Astrocyte of the spinal cord (primary cell): ENCODE results near the gene CERS1.
A peak's percentile ranks its signal among the peaks of the same experiment; 100 is the strongest.

Experiments used
- DNase-seq: peaks from one replicate; pipeline ENCODE4 v3.0.0; 2011; ENCODE audit warnings: low read depth, low spot score
- H3K4me3 ChIP-seq: 2 replicates; pipeline ENCODE4 v1.5.1; 2011; ENCODE audit warnings: low read depth, mild to moderate bottlenecking, low read length, moderate library complexity
- CTCF ChIP-seq: IDR thresholded peaks from 2 replicates; pipeline ENCODE4 v1.5.1; 2012; ENCODE audit warnings: low read depth, mild to moderate bottlenecking, low read length, inconsistent platforms
- in situ Hi-C: cut with HindIII; loops from 2 replicates; pipeline ENCODE4 v1.10.0; 2017; ENCODE audit warnings: low sequenced_read_pairs

CERS1 gene

GRCh38 chr19:18843960-18844359, 52.0 kb downstream of the CERS1 start:
- peak; percentile 32 for DNase-seq
- H3K4me3 ChIP-seq, result no peak overlapping the region
- in situ Hi-C loops, result no loop called here
- no peak for TF ChIP-seq CTCF

- TF ChIP-seq CTCF, result no peak
- in situ Hi-C loops, result no loop called here
- no peak overlapping the region for H3K4me3 ChIP-seq
- DNase-seq, result no peak
These were observed 53.8 kb downstream of the CERS1 start for GRCh38 chr19:18842166-18842565.

- in situ Hi-C loops, result no loop called here
- TF ChIP-seq CTCF, result no peak
- DNase-seq, result no peak
- H3K4me3 ChIP-seq, result no peak overlapping the region
These were observed 54.6 kb downstream of the CERS1 start for GRCh38 chr19:18841400-18841799.

- in situ Hi-C loops, result no loop called here
- no peak for DNase-seq
- no peak for TF ChIP-seq CTCF
- no peak overlapping the region for H3K4me3 ChIP-seq
These were observed 55.4 kb downstream of the CERS1 start for GRCh38 chr19:18840288-18841267.

- no peak overlapping the region for H3K4me3 ChIP-seq
- in situ Hi-C loops, result no loop called here
- no peak for DNase-seq
- no peak for TF ChIP-seq CTCF
These were observed 56.3 kb downstream of the CERS1 start for GRCh38 chr19:18839465-18840287.

- no peak for TF ChIP-seq CTCF
- in situ Hi-C loops, result no loop called here
- no peak for DNase-seq
- no peak overlapping the region for H3K4me3 ChIP-seq
These were observed 61.3 kb downstream of the CERS1 start for GRCh38 chr19:18834644-18834984.
